CD14-positive monocyte (primary cell): Measurements from ENCODE around the gene AGTPBP1. TPM values are rescaled to one million over a fixed set of nuclear protein-coding genes. Genes with fewer than 3 reads are reported as not detected.

Experiments
- DNase-seq, 3 donors: peaks; one replicate each; pipeline ENCODE4 v3.0.0-alpha.2; 2011 to 2022
- H2AFZ ChIP-seq: 2 replicates; pipeline ENCODE4 v1.6.0; 2012; ENCODE audit warnings: mild to moderate bottlenecking, low read depth, low read length, inconsistent platforms; ENCODE audit not compliant: insufficient read depth, poor library complexity, severe bottlenecking
- H3K27ac ChIP-seq, 2 donors: 1 replicate in 1 of 2; 2 replicates in 1 of 2; pipeline ENCODE4 v1.5.1; 2012 to 2013; ENCODE audit warnings: low read length in 2 of 2, control low read depth in 1 of 2, inconsistent platforms in 1 of 2, low read depth in 1 of 2, mild to moderate bottlenecking in 1 of 2
- H3K27me3 ChIP-seq, 2 donors: one replicate each; pipeline versions ENCODE4 v1.6.0 to v1.6.1; 2011 to 2013; ENCODE audit warnings: low read length in 2 of 2; ENCODE audit not compliant: control insufficient read depth in 2 of 2, insufficient read depth in 2 of 2
- H3K36me3 ChIP-seq, 2 donors: replicated peaks in 1 of 2; 1 replicate in 1 of 2; 2 replicates in 1 of 2; pipeline versions ENCODE4 v1.5.1 to v1.6.1; 2012 to 2013; ENCODE audit warnings: low read length in 2 of 2, control low read depth in 1 of 2, inconsistent platforms in 1 of 2, mild to moderate bottlenecking in 1 of 2; ENCODE audit not compliant: insufficient read depth in 2 of 2, control insufficient read depth in 1 of 2
- H3K4me1 ChIP-seq, 2 donors: 1 replicate in 1 of 2; 2 replicates in 1 of 2; pipeline versions ENCODE4 v1.5.1 to v1.6.1; 2012 to 2013; ENCODE audit warnings: low read length in 2 of 2, control low read depth in 1 of 2, inconsistent platforms in 1 of 2, mild to moderate bottlenecking in 1 of 2, moderate library complexity in 1 of 2; ENCODE audit not compliant: insufficient read depth in 2 of 2, control insufficient read depth in 1 of 2
- H3K4me2 ChIP-seq: replicated peaks from 2 replicates; pipeline ENCODE3; 2012; ENCODE audit warnings: low read length, moderate library complexity, mild to moderate bottlenecking; ENCODE audit not compliant: poor library complexity, severe bottlenecking; ENCODE audit errors: extremely low read depth
- H3K4me3 ChIP-seq, 3 experiments: fragments of 200-600 bp in 1 of 3; sonication (generic) in 1 of 3; replicated peaks in 1 of 3; 1 replicate in 2 of 3; 2 replicates in 1 of 3; pipeline ENCODE4 v1.5.1; 2011 to 2013; ENCODE audit warnings: low read length in 3 of 3, mild to moderate bottlenecking in 3 of 3, control low read depth in 2 of 3, low read depth in 2 of 3, inconsistent platforms in 1 of 3, moderate library complexity in 1 of 3
- H3K79me2 ChIP-seq: 2 replicates; pipeline ENCODE4 v1.6.0; 2012; ENCODE audit warnings: mild to moderate bottlenecking, control low read depth, inconsistent platforms, low read length, moderate library complexity; ENCODE audit not compliant: insufficient read depth
- H3K9ac ChIP-seq: 2 replicates; pipeline ENCODE4 v1.6.0; 2017; ENCODE audit warnings: low read length, mild to moderate bottlenecking; ENCODE audit not compliant: insufficient read depth, poor library complexity, severe bottlenecking
- H3K9me3 ChIP-seq, 2 donors: replicated peaks in 1 of 2; 1 replicate in 1 of 2; 2 replicates in 1 of 2; pipeline versions ENCODE4 v1.5.1 to v1.6.1; 2012 to 2013; ENCODE audit warnings: low read length in 2 of 2, control low read depth in 1 of 2; ENCODE audit not compliant: control insufficient read depth in 1 of 2, insufficient read depth in 1 of 2
- H4K20me1 ChIP-seq: 2 replicates; pipeline ENCODE4 v1.6.0; 2012; ENCODE audit warnings: mild to moderate bottlenecking, low read length, control low read depth, moderate library complexity; ENCODE audit not compliant: insufficient read depth
- H3K27ac Mint-ChIP-seq, 7 donors: one replicate each; pipeline ENCODE4 v1.8.0; 2020; ENCODE audit warnings: mild to moderate bottlenecking in 7 of 7, mixed read lengths in 7 of 7, moderate library complexity in 6 of 7, inconsistent platforms in 2 of 7
- H3K27me3 Mint-ChIP-seq, 3 donors: one replicate each; pipeline ENCODE4 v1.8.0; 2021 to 2022; ENCODE audit warnings: low read depth in 3 of 3, mild to moderate bottlenecking in 3 of 3, mixed read lengths in 3 of 3, moderate library complexity in 3 of 3, inconsistent platforms in 1 of 3
- H3K36me3 Mint-ChIP-seq, 2 donors: one replicate each; pipeline ENCODE4 v1.8.0; 2020; ENCODE audit warnings: mixed read lengths in 2 of 2, inconsistent platforms in 1 of 2, mild to moderate bottlenecking in 1 of 2
- H3K4me1 Mint-ChIP-seq: one replicate; pipeline ENCODE4 v1.8.0; 2020; ENCODE audit warnings: mild to moderate bottlenecking, mixed read lengths
- H3K4me3 Mint-ChIP-seq, 2 donors: one replicate each; pipeline ENCODE4 v1.8.0; 2020; ENCODE audit warnings: mild to moderate bottlenecking in 2 of 2, mixed read lengths in 2 of 2, moderate library complexity in 1 of 2
- H3K9me3 Mint-ChIP-seq, 7 donors: one replicate each; pipeline ENCODE4 v1.8.0; 2020 to 2022; ENCODE audit warnings: mixed read lengths in 7 of 7, mild to moderate bottlenecking in 6 of 7, moderate library complexity in 6 of 7, inconsistent platforms in 2 of 7
- WGBS: methylation state at CpG from one replicate; pipeline ENCODE4 v1.1.5; 2013; ENCODE audit warnings: missing lambda C conversion rate; ENCODE audit not compliant: insufficient coverage; 5-methylcytosine and 5-hydroxymethylcytosine counted together
- intact Hi-C, 2 donors: fragments of 100-400 bp; cut with micrococcal nuclease; formaldehyde crosslinking; loops; one replicate each; pipeline versions ENCODE4 v1.15.0 to v1.15.1; 2023
- polyA plus RNA-seq, 3 donors: library from polyadenylated mRNA; depleted of rRNA in 1 of 3; unstranded in 2 of 3; stranded (reverse) in 1 of 3; fragments of 300-500 nt in 2 of 3; fragments of >200 nt in 1 of 3; fragmentation: Illumina TruSeq in 2 of 3; gene quantifications; 1 replicate in 2 of 3; 2 replicates in 1 of 3; pipeline ENCODE4 v1.2.3, GENCODE V29; 2012 to 2021
- TF ChIP-seq, protein P1 (sequence below): fragments of 200-600 bp; IDR thresholded peaks from one replicate; pipeline ENCODE4 v1.8.0; 2022; ENCODE audit warnings: antibody characterized with exemption, mild to moderate bottlenecking

The AGTPBP1 gene
- polyA plus RNA-seq, 3 donors, result 55.6 to 90.3 (median 77.0) TPM

DNA sequence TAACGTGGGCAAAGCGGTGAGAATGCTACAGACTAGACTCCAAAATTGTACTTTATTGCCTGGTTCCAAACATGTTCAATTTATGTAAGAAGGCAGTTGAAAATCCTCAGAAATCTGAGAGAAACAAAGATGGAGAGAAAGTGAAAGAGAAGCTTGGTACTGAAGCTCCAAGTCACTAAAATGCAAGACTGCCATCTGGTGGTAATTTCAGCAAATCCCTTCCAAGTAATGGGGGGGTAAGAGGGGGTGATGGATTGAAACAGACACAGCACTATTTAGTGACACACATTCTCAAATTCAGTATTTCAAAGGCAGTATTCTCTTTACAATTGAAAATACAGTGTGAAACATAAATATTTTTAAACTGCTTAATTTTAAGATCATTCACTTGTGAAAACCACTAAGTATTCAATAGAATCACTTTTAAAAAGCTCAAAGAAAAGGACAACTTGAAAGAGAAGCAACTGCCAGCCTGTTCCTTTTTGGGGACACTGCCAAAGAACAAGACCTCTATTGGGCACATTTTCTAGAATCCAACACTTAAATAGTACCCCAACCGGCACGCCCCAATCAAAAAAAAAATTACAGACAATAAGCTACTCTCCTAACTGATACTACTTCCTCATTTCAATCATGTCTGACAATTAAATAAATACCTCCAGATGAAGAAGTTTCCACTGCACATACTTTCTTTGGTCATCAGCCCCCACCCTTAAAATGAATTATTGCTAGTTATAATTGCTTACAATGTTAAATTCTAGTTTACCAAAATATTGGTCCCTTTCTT lies 131.5 kb downstream of the AGTPBP1 start:
- Histone ChIP-seq H2AFZ (no peak overlapping the region), H3K36me3 (peaks cover 14 to 56% of the 10 kb centered on the region in 2 donors), H3K4me2 (peak overlapping the region; percentile 29), H3K27me3 (no peaks in the 10 kb centered on the region), H3K4me1 (peaks cover 6 to 10% of the 10 kb centered on the region in 2 donors), H3K9me3 (no peaks in the 10 kb centered on the region), H3K9ac (no peak overlapping the region), H3K27ac (peak overlapping the region in 1 of 2 donors; percentile 68), H3K4me3 (no peak overlapping the region), H4K20me1 (peaks cover 81% of the 10 kb centered on the region), H3K79me2 (peaks cover 47% of the 10 kb centered on the region)
- TF ChIP-seq, protein P1, sequence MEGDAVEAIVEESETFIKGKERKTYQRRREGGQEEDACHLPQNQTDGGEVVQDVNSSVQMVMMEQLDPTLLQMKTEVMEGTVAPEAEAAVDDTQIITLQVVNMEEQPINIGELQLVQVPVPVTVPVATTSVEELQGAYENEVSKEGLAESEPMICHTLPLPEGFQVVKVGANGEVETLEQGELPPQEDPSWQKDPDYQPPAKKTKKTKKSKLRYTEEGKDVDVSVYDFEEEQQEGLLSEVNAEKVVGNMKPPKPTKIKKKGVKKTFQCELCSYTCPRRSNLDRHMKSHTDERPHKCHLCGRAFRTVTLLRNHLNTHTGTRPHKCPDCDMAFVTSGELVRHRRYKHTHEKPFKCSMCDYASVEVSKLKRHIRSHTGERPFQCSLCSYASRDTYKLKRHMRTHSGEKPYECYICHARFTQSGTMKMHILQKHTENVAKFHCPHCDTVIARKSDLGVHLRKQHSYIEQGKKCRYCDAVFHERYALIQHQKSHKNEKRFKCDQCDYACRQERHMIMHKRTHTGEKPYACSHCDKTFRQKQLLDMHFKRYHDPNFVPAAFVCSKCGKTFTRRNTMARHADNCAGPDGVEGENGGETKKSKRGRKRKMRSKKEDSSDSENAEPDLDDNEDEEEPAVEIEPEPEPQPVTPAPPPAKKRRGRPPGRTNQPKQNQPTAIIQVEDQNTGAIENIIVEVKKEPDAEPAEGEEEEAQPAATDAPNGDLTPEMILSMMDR, result peak; percentile 80
- Mint-ChIP-seq H3K4me1 (peaks cover 12% of the 10 kb centered on the region), H3K4me3 (peak overlapping the region in 1 of 2 donors; percentile 32), H3K27ac (peak overlapping the region in 6 of 7 donors; percentile 13 to 88 (median 34)), H3K9me3 (no peaks in the 10 kb centered on the region), H3K36me3 (peaks cover 31 to 43% of the 10 kb centered on the region in 2 donors), H3K27me3 (no peaks in the 10 kb centered on the region)
- intact Hi-C loops, result no loop called here
- 46% methylated on average over 4 of the region's 4 CpGs for WGBS
- peak; percentile 47 to 64 (median 61) for DNase-seq

DNA sequence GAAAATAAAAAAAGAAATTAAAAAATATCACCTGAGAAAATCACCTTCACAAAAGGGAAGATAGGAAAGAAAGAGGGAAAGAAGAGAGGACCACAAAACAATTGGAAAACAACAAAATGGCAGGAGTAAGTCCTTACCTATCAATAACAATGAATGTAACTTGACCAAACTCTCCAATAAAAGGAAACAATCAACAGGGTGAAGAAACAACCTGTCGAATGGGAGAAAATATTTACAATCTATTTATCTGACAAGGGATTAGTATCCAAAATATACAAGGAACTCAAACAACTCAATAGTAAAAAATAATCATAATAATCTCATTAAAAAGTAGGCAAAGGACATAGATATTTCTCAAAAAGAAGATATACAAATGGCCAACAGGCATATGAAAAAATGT lies 135.8 kb downstream of the AGTPBP1 start:
- TF ChIP-seq, protein P1, result no peak
- H3K9ac ChIP-seq, result no peak overlapping the region
- H3K27me3 Mint-ChIP-seq, result no peaks in the 10 kb centered on the region

More for the DNA sequence above, 135.8 kb downstream of the AGTPBP1 start:
- Mint-ChIP-seq H3K36me3 (peaks cover 46 to 61% of the 10 kb centered on the region in 2 donors), H3K9me3 (no peaks in the 10 kb centered on the region), H3K4me1 (peaks cover 14% of the 10 kb centered on the region), H3K27ac (peak overlapping the region in 1 of 7 donors; percentile 60), H3K4me3 (no peak overlapping the region)
- Histone ChIP-seq H3K4me1 (peaks cover 6 to 10% of the 10 kb centered on the region in 2 donors), H2AFZ (no peak overlapping the region), H3K4me3 (no peak overlapping the region), H4K20me1 (peaks cover 91% of the 10 kb centered on the region), H3K4me2 (no peak overlapping the region), H3K79me2 (peaks cover 64% of the 10 kb centered on the region), H3K27ac (no peak overlapping the region), H3K27me3 (no peaks in the 10 kb centered on the region), H3K36me3 (peaks cover 27 to 74% of the 10 kb centered on the region in 2 donors), H3K9me3 (no peaks in the 10 kb centered on the region)
- no CpG with 5 or more reads among the region's 1 CpG for WGBS
- intact Hi-C loops, result loop anchor here in 1 of 2 donors (10.0 kb wide), 1 partner anchor 1211 kb away; no protein-coding TSS in a partner anchor
- DNase-seq, result no peak
